HFF-Myc (cell line): ENCODE measurements around the gene GALNT15.

Source experiments
- DNase-seq: peaks from one replicate; pipeline ENCODE4 v3.0.0-alpha.2; 2011; ENCODE audit warnings: low read depth; ENCODE audit errors: extremely low read depth
- H3K4me3 ChIP-seq: replicated peaks from 2 replicates; pipeline ENCODE4 v1.5.1; 2011; ENCODE audit warnings: low read depth, mild to moderate bottlenecking, control low read depth, low read length
- TF ChIP-seq, protein P1 (sequence below): IDR thresholded peaks from 2 replicates; pipeline ENCODE4 v1.5.1; 2012; ENCODE audit warnings: mild to moderate bottlenecking, low read depth, low read length, control low read depth; ENCODE audit errors: missing control alignments

The GALNT15 gene

DNA sequence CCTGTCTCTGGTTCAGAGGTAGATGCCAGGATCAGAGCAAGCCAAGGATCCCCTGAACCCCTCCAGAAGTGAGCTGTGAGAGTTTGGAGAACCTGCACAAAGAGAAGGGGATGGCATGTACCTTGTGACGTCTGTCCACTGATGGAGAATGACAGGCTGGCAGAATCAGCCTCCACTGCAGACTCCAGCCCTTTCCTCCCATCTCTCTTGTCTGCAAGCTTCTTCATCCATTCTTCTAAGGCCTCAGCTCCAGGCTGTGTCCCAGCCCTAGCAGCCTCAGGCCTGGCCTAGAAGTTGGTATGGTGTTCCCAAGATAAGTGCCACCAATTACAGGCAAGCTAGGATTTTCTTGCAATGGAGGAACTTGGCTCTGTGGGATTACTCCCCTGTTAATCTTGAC is 8.6 kb downstream of the GALNT15 start:
- TF ChIP-seq, protein P1, sequence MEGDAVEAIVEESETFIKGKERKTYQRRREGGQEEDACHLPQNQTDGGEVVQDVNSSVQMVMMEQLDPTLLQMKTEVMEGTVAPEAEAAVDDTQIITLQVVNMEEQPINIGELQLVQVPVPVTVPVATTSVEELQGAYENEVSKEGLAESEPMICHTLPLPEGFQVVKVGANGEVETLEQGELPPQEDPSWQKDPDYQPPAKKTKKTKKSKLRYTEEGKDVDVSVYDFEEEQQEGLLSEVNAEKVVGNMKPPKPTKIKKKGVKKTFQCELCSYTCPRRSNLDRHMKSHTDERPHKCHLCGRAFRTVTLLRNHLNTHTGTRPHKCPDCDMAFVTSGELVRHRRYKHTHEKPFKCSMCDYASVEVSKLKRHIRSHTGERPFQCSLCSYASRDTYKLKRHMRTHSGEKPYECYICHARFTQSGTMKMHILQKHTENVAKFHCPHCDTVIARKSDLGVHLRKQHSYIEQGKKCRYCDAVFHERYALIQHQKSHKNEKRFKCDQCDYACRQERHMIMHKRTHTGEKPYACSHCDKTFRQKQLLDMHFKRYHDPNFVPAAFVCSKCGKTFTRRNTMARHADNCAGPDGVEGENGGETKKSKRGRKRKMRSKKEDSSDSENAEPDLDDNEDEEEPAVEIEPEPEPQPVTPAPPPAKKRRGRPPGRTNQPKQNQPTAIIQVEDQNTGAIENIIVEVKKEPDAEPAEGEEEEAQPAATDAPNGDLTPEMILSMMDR = no peak
- DNase-seq = no peak
- H3K4me3 ChIP-seq = no peak overlapping the region

DNA sequence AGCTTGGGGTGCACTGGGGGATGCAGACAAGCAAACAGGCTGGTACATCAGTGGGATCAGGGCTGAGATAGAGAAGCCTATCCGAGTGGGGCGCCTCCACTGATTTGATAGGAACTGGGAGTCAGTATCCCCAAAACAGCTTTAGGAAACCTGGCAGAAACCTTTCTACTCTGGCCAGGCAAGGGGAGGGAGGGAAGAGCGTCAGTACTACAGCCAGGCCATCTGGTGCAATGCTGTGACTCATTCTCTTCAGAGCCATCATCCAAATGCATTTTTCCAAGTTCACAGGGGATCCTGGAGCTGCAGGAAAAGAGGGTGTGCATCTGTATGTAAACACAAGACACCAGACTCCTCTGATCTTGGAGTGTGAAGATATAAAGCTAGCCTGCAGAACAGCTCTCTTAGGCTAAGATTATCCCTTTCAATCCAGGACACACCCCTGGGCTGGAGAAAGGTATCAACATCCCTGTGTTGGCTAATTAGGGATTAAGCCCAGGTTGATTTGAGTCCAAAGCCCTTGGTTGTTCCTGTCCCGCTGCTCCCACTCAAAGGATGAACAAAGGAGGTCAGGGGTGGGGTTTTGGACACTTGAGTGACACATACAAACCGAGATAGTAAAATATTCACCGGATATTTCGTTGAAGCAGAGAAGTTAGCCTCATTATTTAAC is 9.3 kb downstream of the GALNT15 start:
- no peak overlapping the region for H3K4me3 ChIP-seq
- TF ChIP-seq, protein P1 = no peak
- DNase-seq = peak; percentile 84

DNA sequence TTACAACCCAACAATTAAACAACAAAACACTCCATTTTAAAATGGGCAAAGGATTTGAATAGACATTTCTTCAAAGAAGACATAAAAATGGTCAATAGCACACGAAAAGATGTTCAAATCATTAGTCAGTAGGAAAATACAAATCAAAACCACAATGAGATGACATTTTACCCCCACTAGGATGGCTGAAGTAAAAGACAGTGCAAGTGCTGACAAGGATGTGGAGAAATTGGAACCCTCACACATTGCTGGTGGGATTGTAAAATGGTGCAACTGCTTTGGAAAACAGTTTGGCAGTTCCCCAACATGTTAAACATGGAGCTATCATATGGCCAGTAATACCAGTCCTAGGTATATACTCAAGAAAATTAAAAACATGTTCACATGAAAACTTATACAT is 11.6 kb downstream of the GALNT15 start:
- no peak overlapping the region for H3K4me3 ChIP-seq
- DNase-seq = no peak
- TF ChIP-seq, protein P1 = no peak

DNA sequence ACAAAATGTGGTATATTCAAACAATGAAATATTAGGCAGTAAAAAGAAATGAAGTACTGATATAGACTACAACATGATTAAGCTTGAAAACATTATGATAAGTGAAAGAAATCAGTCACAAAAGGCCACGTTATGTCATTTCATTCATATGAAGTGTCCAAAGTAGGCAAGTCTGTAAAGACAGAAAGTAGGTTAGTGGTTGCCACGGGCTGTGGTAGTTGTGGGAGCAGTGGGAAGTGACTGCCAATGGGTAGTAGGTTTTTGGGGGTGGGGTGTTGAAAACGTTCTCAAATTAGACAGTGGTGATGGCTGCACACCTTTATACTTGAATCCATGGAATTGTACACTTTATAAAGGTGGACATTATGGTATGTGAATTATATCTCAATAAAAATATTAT is 12.1 kb downstream of the GALNT15 start:
- TF ChIP-seq, protein P1 = no peak
- no peak overlapping the region for H3K4me3 ChIP-seq
- DNase-seq = no peak

DNA sequence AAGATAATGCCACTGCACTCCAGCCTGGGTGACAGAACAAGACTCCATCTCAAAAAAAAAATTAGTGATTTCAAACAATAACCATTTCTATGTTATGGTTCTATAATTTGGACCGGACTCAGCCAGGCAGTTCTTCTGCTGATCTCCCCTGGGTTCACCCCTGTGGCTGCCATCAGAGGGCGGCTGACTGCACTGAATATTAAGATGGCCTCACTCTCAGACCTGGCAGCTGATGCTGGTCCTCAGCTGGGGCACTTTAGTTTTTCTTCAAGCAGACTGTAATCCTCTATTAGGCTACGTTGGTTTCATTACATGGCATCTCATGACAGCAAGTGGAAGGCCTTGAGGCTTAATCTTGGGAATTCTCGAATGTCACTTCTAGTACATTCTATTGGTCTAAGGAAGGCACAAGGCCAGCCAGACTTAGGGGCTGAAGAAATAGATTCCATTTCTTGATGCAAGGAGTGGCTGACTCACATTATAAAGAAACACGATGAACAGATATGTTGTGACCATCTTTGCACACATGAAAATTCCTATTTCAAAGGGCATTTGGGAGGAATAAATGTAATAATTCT is 12.8 kb downstream of the GALNT15 start:
- no peak for DNase-seq
- TF ChIP-seq, protein P1 = no peak
- no peak overlapping the region for H3K4me3 ChIP-seq

DNA sequence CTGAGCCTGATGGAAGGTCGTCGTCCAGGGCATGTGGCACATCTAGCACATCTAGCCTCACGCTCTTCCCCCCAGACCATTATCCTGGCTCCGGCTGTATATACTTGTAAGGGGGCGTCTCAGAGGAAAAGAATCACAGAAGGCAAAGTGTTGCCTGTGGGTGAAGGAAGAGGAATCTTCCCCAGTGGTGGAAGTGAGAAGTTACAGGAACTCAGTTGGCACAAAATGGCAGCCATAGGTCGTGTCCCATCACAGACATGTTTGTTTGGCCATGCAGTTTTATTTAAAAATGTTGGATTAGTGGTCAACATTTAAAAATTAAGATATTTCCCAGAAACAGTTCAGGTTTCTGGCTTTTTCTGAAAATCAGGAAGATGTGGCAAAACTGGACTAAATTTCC is 13.6 kb downstream of the GALNT15 start:
- no peak overlapping the region for H3K4me3 ChIP-seq
- no peak for DNase-seq
- TF ChIP-seq, protein P1 = no peak
